ENCODE results near the gene EBF4.
A peak's percentile ranks its signal among the peaks of the same experiment; 100 is the strongest.

EBF4 gene

DNA sequence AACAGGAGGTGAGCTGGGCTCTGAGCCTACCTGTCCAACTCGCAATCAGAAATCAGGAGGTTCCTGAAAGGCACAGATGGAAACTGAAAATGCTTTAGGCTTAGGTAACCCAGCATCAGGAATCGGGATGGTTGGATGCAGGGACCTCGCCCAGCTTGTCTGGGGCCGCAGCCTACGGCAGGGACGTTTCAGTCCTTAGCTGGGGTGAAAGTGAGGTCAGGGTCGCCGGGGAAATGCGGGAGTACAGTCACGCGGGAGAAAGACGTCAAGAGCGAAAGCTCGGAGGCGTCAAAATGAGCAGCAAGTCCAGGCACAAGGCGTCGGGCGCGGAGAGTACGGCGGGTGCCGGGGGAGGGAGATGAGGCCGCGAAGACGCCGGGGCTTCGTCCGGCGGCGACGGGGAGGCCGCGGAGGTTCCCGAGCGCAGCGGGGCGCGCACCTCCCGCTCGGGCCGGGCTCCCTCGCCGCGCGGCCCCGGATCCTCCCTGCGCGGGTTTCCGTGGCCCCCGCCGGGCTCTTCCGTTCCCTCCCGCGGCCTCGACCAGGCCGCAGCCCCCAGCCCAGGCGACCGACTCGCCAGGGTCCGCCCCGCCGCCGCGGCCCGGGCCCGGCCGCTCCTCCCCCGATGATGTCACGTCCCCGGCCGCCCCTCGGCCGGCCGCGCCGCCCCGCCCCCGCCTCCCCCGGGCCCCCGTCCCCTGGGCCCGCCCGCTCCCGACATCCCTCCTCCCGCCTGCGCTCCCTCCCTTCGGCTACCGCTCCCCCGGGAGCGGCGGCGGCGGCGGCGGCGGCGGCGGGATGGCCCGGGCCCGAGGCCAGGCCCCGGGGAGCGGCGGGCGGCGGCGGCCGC is at the start of gene EBF4:
Gene EBF4 (plus strand): TSS at position 745 of the 850 bp plus-strand sequence. CDS start 866 bp downstream, outside the sequence.
- DNase-seq = peak; percentile 61

GRCh38 chr20:2643708-2644107 is 48.9 kb upstream of the EBF4 start:
- no peak for DNase-seq

DNA sequence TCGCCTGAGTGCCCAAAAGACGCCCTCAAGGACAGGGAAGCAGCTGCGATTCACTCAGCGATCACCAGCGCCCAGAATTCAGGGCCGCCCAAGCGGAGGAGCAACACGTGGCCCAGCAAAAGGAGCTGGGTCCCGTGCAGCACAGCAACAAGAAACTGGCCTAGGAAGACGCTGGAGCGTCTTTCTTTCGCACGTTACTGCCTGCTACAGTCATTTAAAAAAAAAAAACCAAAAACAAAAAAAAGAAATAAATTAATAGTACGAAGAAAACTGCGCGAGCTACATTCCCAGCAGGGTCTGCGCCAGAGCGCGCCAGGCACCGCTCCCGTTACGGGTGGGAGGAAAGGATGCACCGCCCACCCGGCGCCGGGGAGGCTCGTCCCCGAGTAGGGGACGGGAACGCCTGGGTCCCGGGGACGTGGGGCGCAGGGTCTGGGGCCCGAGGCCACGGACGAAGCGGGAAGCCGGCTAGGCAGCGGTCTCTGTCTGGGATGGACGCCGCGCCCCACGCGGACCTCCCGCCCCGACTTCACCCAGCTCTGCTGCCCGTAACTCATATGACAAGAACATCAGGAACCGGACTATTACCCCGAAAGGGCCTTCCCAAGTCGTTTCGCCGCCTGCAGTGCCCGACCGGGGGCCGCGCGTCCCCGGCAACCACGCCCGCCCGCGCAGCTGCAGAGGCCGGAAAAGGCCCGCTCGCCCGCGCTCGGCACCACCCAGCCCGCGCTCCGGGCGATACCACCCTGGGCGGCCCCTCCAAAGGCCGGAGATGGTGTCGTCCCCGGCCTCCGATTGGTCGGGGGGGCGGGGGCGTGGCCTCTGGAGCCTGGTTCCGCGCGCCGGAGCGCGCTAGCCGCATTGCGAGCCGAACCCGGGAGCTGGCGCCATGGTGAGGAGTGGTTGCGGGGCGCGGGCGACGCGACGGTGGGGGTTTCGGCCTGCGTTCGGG is 40.5 kb upstream of the EBF4 start, which contains the start of gene NOP56:
Gene NOP56 (plus strand): TSS at position 861 of the 952 bp plus-strand sequence. CDS start 29 bp downstream, at position 890.
- DNase-seq = peak; percentile 97

- no peak for DNase-seq
Measured at GRCh38 chr20:2652724-2653555, 39.6 kb upstream of the EBF4 start.

- DNase-seq = no peak
Measured at GRCh38 chr20:2653556-2654383, 38.8 kb upstream of the EBF4 start.

GRCh38 chr20:2654384-2654822 is 38.2 kb upstream of the EBF4 start:
- no peak for DNase-seq

DNA sequence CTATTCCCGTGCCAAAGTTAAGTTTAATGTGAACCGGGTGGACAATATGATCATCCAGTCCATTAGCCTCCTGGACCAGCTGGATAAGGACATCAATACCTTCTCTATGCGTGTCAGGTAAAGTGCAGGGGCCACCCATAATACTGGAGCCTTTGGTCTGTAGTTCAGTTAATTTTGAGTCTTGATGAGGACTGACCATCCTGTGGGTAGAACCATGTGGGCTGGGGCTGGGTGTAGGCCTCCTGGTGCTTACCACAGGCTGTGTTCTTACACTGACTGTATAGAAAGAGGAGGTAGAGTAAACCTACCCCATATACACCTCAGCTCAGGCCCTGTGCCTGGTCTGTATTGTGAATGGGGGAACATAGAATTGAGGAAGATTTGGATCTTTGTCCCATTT is 37.7 kb upstream of the EBF4 start:
- DNase-seq = no peak

GRCh38 chr20:2655331-2656116 is 37.1 kb upstream of the EBF4 start:
- no peak for DNase-seq

- DNase-seq = no peak
Measured at GRCh38 chr20:2656471-2657117, 36.0 kb upstream of the EBF4 start.

GRCh38 chr20:2657241-2657640 is 35.3 kb upstream of the EBF4 start:
- no peak for DNase-seq

DNA sequence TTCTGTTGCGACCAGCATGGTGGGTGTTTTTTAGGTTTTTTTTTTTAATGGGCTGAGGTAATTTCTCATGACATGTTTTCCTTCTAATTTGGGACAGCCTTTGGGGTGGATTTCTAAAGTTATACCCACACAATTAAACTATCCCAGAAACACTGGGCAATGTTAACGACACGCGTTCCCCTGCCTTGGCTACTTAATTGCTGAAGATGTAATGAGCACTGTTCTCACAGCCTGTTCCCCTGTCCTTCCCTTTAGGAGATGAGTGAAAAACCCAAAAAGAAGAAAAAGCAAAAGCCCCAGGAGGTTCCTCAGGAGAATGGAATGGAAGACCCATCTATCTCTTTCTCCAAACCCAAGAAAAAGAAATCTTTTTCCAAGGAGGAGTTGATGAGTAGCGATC is 34.9 kb upstream of the EBF4 start:
- DNase-seq = no peak

DNA sequence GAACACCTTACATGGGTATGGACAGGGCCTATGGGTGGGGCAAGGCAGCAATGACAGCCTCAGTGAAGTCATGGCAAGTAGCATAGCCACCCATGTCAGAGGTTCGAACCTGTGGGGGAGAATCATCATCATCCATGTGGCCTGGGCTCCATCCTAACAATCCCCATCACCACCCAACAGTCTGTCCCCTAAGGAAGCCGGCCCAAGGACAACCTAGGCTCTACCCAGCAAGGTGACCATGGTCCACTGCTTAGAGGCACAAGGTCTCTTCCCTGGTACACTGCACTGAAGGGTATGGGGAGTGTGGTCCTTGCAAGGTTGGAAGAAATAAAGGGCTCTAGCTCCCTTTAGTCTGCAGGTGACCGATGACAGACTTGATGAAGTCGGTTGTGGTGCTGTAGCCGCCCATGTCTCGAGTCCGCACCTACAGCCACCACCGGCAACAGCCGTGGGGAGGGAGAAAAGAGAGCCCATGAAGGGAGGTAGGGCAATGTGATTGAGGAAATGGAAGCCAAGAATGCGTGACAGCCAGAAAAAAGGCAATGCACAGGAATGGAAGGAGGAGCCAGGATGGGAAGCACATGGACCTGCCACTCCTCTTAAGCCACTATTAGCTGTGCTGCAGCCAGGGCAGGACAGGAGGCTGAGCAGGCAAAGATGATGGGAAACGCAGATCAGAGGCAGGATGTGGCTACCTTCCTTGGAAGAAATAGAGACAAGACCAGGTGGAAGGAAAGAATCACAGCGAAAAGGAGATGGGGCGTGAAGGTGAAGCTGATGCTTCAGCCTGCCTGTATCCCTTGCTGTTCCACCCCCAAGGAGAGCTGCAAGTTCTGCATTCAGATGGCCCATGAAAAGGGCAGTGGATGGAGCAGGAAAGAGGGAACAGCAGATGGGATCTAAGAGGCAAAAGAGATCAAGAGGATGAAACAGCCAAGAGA is 33.9 kb upstream of the EBF4 start:
- no peak for DNase-seq

GRCh38 chr20:2659547-2659946 is 33.0 kb upstream of the EBF4 start:
- no peak for DNase-seq

DNA sequence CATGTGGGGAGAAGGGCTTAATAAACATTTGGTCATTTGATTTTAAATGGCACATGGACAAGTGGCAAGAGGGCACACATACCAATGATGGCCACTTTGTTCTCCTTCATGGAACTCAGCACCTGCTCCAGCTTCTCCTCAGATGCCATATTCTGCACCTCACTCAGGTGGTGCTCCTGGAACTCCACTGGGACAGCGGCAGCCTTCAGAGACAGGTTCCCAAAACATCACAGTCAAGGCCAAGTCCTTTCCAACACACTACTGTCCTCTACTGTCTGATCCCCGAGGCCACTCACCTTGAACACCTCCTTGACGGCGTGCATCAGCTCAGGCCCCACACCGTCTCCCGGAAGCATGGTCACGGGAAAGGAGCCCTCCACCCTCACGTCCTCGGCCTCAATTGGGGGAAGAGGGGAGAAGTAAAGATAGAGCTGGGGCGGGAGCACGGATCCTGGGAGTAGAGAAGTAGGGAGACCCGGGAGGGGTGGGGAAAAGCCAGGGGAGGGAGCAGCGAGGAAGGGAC is 29.2 kb upstream of the EBF4 start:
- no peak for DNase-seq

- DNase-seq = peak; percentile 90
Measured at GRCh38 chr20:2663887-2664719, 28.5 kb upstream of the EBF4 start, which contains the start of gene IDH3B. Gene IDH3B, minus strand, starts transcription at chr20:2664216. Its CDS starts 28 bp downstream, at chr20:2664188.

GRCh38 chr20:2671977-2672376 is 20.6 kb upstream of the EBF4 start:
- no peak for DNase-seq

DNA sequence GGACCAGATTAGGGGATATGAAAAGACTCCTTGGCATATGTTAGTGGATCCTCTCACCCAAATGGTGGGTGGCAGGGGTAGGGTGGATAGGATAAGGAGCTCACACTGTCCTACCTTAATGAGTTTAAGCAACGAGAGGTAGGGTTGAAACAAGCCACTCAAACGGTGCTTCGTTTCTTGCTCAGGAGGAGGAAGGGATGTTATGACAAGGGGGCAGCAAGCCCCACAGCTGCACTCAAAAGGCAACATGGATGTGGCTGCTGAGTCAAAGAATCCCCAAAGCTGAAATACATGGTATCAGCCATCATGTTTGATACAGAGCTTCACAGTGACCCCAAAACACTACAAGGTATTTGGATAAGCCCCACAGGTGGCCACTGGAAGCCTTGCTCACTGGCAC is 20.1 kb upstream of the EBF4 start:
- DNase-seq = no peak

DNA sequence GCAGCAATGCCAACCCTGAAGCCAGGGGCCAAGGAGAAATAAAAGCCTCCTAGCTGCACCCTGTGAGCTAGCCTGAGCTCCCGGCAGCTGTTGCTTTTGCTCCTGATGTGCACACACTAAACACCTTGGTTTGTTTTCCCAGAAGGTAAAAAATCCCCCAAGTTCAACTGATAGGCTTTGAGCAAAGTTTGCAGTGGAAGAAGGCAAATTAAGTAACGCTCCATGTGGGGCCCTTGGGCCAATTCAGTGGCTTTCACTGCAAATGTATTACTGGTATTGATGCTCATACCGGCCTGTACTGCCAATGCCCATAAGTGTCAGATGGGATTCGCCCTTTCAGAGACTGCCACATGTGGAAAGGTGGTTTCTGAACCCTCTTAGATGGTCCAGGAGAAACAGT is 19.1 kb upstream of the EBF4 start:
- DNase-seq = no peak
